Spinal cord (tissue), 10 donors: ENCODE data around the gene ARID5B. TPM values are rescaled to one million over a fixed set of nuclear protein-coding genes. Genes with fewer than 3 reads are reported as not detected.

Source experiments
- DNase-seq, 6 donors: peaks; one replicate each; pipeline versions ENCODE4 v3.0.0 to v3.0.0-alpha.2; 2013 to 2015; ENCODE audit warnings: low spot score in 6 of 6, low read depth in 4 of 6
- H3K27ac ChIP-seq: one replicate; pipeline ENCODE4 v1.5.1; 2013; ENCODE audit warnings: low read depth, low read length, control low read depth
- H3K27me3 ChIP-seq: one replicate; pipeline ENCODE4 v1.6.1; 2013; ENCODE audit warnings: low read length; ENCODE audit not compliant: control insufficient read depth, insufficient read depth
- H3K36me3 ChIP-seq: one replicate; pipeline ENCODE4 v1.6.1; 2013; ENCODE audit warnings: low read length; ENCODE audit not compliant: control insufficient read depth, insufficient read depth
- H3K4me1 ChIP-seq: one replicate; pipeline ENCODE4 v1.6.1; 2013; ENCODE audit warnings: low read length; ENCODE audit not compliant: control insufficient read depth, insufficient read depth
- H3K4me3 ChIP-seq: one replicate; pipeline ENCODE4 v1.5.1; 2013; ENCODE audit warnings: low read depth, low read length, control low read depth
- H3K9me3 ChIP-seq: one replicate; pipeline ENCODE4 v1.6.1; 2013; ENCODE audit warnings: low read length; ENCODE audit not compliant: control insufficient read depth, insufficient read depth
- WGBS: methylation state at CpG from one replicate; pipeline ENCODE4 v1.1.5; 2013; ENCODE audit warnings: missing lambda C conversion rate; ENCODE audit not compliant: insufficient coverage; 5-methylcytosine and 5-hydroxymethylcytosine counted together
- polyA plus RNA-seq, 2 donors: library from polyadenylated mRNA; unstranded; fragments of 120-200 nt; gene quantifications; one replicate each; pipeline ENCODE4 v1.2.1, GENCODE V29; 2013; ENCODE audit not compliant: insufficient read length in 2 of 2
- total RNA-seq, 2 donors: library from RNA; depleted of rRNA in 1 of 2; stranded (reverse); fragments of 120-200 nt in 1 of 2; fragments of >200 nt in 1 of 2; gene quantifications; one replicate each; pipeline versions ENCODE4 v1.2.3 to v1.2.4, GENCODE V29; 2013 to 2014
- donor health status: healthy.

Gene ARID5B
- total and polyA plus RNA-seq, 4 donors, result 9.3 to 26.4 (median 18.4) TPM

GRCh38 chr10:62099299-62099698 is 197.8 kb downstream of the ARID5B start:
- Histone ChIP-seq H3K4me1 (no peaks in the 10 kb centered on the region), H3K27ac (no peak overlapping the region), H3K4me3 (no peak overlapping the region), H3K36me3 (no peaks in the 10 kb centered on the region), H3K9me3 (no peaks in the 10 kb centered on the region), H3K27me3 (no peaks in the 10 kb centered on the region)
- no CpG with 5 or more reads among the region's 3 CpGs for WGBS
- DNase-seq, result no peak

GRCh38 chr10:62103857-62104256 is 202.4 kb downstream of the ARID5B start:
- no peaks in the 10 kb centered on the region for H3K27me3 ChIP-seq
- H3K27ac ChIP-seq, result no peak overlapping the region
- no peak for DNase-seq
- no peak overlapping the region for H3K4me3 ChIP-seq
- no peaks in the 10 kb centered on the region for H3K4me1 ChIP-seq
- no peaks in the 10 kb centered on the region for H3K9me3 ChIP-seq
- WGBS, result 100% methylated on average over 1 of the region's 9 CpGs
- no peaks in the 10 kb centered on the region for H3K36me3 ChIP-seq

GRCh38 chr10:62106929-62107519 is 205.5 kb downstream of the ARID5B start:
- Histone ChIP-seq H3K27ac (no peak overlapping the region), H3K4me3 (no peak overlapping the region), H3K9me3 (no peaks in the 10 kb centered on the region), H3K27me3 (no peaks in the 10 kb centered on the region), H3K4me1 (no peaks in the 10 kb centered on the region), H3K36me3 (no peaks in the 10 kb centered on the region)
- DNase-seq, result no peak

GRCh38 chr10:62108759-62109586 is 207.5 kb downstream of the ARID5B start:
- no peak overlapping the region for H3K4me3 ChIP-seq
- H3K27me3 ChIP-seq, result no peaks in the 10 kb centered on the region
- no peak for DNase-seq
- H3K36me3 ChIP-seq, result no peaks in the 10 kb centered on the region
- H3K4me1 ChIP-seq, result no peaks in the 10 kb centered on the region
- H3K9me3 ChIP-seq, result no peaks in the 10 kb centered on the region
- H3K27ac ChIP-seq, result no peak overlapping the region

- Histone ChIP-seq H3K4me1 (no peaks in the 10 kb centered on the region), H3K4me3 (no peak overlapping the region), H3K9me3 (no peaks in the 10 kb centered on the region), H3K36me3 (no peaks in the 10 kb centered on the region), H3K27me3 (no peaks in the 10 kb centered on the region), H3K27ac (no peak overlapping the region)
- WGBS, result no CpG with 5 or more reads among the region's 1 CpG
- DNase-seq, result no peak
These were observed 208.2 kb downstream of the ARID5B start for GRCh38 chr10:62109587-62110293.

GRCh38 chr10:62112300-62112699 is 210.8 kb downstream of the ARID5B start:
- H3K27ac ChIP-seq, result no peak overlapping the region
- no peaks in the 10 kb centered on the region for H3K9me3 ChIP-seq
- H3K4me3 ChIP-seq, result no peak overlapping the region
- H3K36me3 ChIP-seq, result no peaks in the 10 kb centered on the region
- DNase-seq, result no peak
- H3K4me1 ChIP-seq, result no peaks in the 10 kb centered on the region
- H3K27me3 ChIP-seq, result no peaks in the 10 kb centered on the region

- no peaks in the 10 kb centered on the region for H3K36me3 ChIP-seq
- no peaks in the 10 kb centered on the region for H3K9me3 ChIP-seq
- no peaks in the 10 kb centered on the region for H3K4me1 ChIP-seq
- H3K27ac ChIP-seq, result no peak overlapping the region
- no peaks in the 10 kb centered on the region for H3K27me3 ChIP-seq
- DNase-seq, result no peak
- WGBS, result no CpG with 5 or more reads among the region's 4 CpGs
- H3K4me3 ChIP-seq, result no peak overlapping the region
These were observed 211.5 kb downstream of the ARID5B start for GRCh38 chr10:62112963-62113362.

- Histone ChIP-seq H3K36me3 (no peaks in the 10 kb centered on the region), H3K27me3 (no peaks in the 10 kb centered on the region), H3K27ac (no peak overlapping the region), H3K4me3 (no peak overlapping the region), H3K4me1 (no peaks in the 10 kb centered on the region), H3K9me3 (no peaks in the 10 kb centered on the region)
- DNase-seq, result no peak
- 83% methylated on average over 2 of the region's 4 CpGs for WGBS
These were observed 212.2 kb downstream of the ARID5B start for GRCh38 chr10:62113680-62114079.

- Histone ChIP-seq H3K27me3 (no peaks in the 10 kb centered on the region), H3K4me1 (no peaks in the 10 kb centered on the region), H3K4me3 (no peak overlapping the region), H3K36me3 (no peaks in the 10 kb centered on the region), H3K27ac (no peak overlapping the region), H3K9me3 (no peaks in the 10 kb centered on the region)
- no peak for DNase-seq
- no CpG with 5 or more reads among the region's 4 CpGs for whole genome bisulfite sequencing
These were observed 213.8 kb downstream of the ARID5B start for GRCh38 chr10:62115321-62115720.

- no CpG with 5 or more reads among the region's 5 CpGs for WGBS
These were observed 214.3 kb downstream of the ARID5B start for GRCh38 chr10:62115842-62116241.

More at GRCh38 chr10:62115842-62116241, 214.3 kb downstream of the ARID5B start:
- no peaks in the 10 kb centered on the region for H3K36me3 ChIP-seq
- no peak for DNase-seq
- no peak overlapping the region for H3K4me3 ChIP-seq
- H3K27me3 ChIP-seq, result no peaks in the 10 kb centered on the region
- H3K27ac ChIP-seq, result no peak overlapping the region
- H3K9me3 ChIP-seq, result no peaks in the 10 kb centered on the region
- H3K4me1 ChIP-seq, result no peaks in the 10 kb centered on the region
